Osteoblast (primary cell): ENCODE results near the gene RBM27. TPM values are rescaled to one million over a fixed set of nuclear protein-coding genes. Genes with fewer than 3 reads are reported as not detected.
"Not testable (repeated sequence)": the region's sequence is repeated elsewhere in the genome, so short reads cannot be mapped to it uniquely, and the experiment has no call there.

Source experiments
- DNase-seq: peaks from one replicate; pipeline ENCODE4 v3.0.0; 2011; ENCODE audit warnings: low spot score, mixed read lengths; ENCODE audit not compliant: insufficient read length; ENCODE audit errors: missing footprints
- H2AFZ ChIP-seq: 2 replicates; pipeline ENCODE4 v1.6.0; 2011; ENCODE audit warnings: mild to moderate bottlenecking, low read length
- H3K27ac ChIP-seq: 2 replicates; pipeline ENCODE4 v1.5.1; 2011; ENCODE audit warnings: mild to moderate bottlenecking, low read depth, low read length, moderate library complexity
- H3K27me3 ChIP-seq: 2 replicates; pipeline ENCODE4 v1.6.0; 2012; ENCODE audit warnings: mild to moderate bottlenecking, control low read depth, inconsistent platforms, low read length, moderate library complexity; ENCODE audit not compliant: insufficient read depth
- H3K36me3 ChIP-seq: 2 replicates; pipeline ENCODE4 v1.5.1; 2011; ENCODE audit warnings: mild to moderate bottlenecking, low read length, control low read depth, moderate library complexity; ENCODE audit not compliant: insufficient read depth
- H3K4me1 ChIP-seq: 2 replicates; pipeline ENCODE4 v1.5.1; 2011; ENCODE audit warnings: mild to moderate bottlenecking, low read length, control low read depth, moderate library complexity; ENCODE audit not compliant: insufficient read depth
- H3K4me2 ChIP-seq: 2 replicates; pipeline ENCODE4 v1.6.0; 2011; ENCODE audit warnings: mild to moderate bottlenecking, low read length; ENCODE audit not compliant: insufficient read depth
- H3K4me3 ChIP-seq: fragments of 200-600 bp; sonication (generic); 3 replicates; pipeline ENCODE4 v1.5.1; 2012; ENCODE audit warnings: mild to moderate bottlenecking, low read length, inconsistent platforms; ENCODE audit not compliant: insufficient read depth
- H3K79me2 ChIP-seq: 2 replicates; pipeline ENCODE4 v1.6.0; 2012; ENCODE audit warnings: mild to moderate bottlenecking, low read length, control low read depth, inconsistent platforms; ENCODE audit not compliant: insufficient read depth
- H3K9me3 ChIP-seq: 2 replicates; pipeline ENCODE4 v1.5.1; 2011; ENCODE audit warnings: low read depth, low read length, control low read depth
- H4K20me1 ChIP-seq: 2 replicates; pipeline ENCODE4 v1.6.0; 2012; ENCODE audit warnings: mild to moderate bottlenecking, low read length, control low read depth; ENCODE audit not compliant: insufficient read depth
- total RNA-seq: library from RNA; depleted of rRNA; stranded (reverse); fragments of >200 nt; gene quantifications from 2 replicates; pipeline ENCODE4 v1.2.3, GENCODE V29; 2012
- TF ChIP-seq, protein P1 (sequence below): IDR thresholded peaks from 2 replicates; pipeline ENCODE4 v1.5.1; 2011; ENCODE audit warnings: mild to moderate bottlenecking, low read depth, low read length, moderate library complexity; ENCODE audit errors: extremely low read depth

Gene RBM27
- total RNA-seq, 1 donor = 22.1 TPM

DNA sequence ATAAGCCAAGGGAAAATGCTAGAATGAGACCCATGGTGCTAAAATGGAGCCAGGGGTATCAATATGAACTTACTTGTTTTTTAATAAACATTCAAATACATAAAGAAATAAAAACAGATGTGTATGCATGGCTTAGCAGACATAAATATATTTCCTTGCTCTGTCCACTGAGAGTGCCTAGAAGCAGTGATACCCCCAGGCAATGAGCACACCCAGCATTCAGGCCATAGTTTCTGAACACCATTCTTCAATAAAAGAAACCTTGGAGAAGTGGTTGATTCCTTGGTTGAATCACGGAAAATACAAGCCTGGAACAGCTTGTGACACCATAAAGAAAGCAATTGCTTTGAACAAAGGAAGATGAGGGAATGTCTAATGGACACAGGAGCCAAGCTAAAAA, 37.5 kb upstream of the RBM27 start:
- Histone ChIP-seq H3K27me3 (no peaks in the 10 kb centered on the region), H3K27ac (no peak overlapping the region), H3K4me1 (no peaks in the 10 kb centered on the region), H3K4me3 (no peak overlapping the region), H2AFZ (no peak overlapping the region), H4K20me1 (no peaks in the 10 kb centered on the region), H3K36me3 (peaks cover 68% of the 10 kb centered on the region), H3K4me2 (no peak overlapping the region), H3K79me2 (peaks cover 2% of the 10 kb centered on the region), H3K9me3 (no peaks in the 10 kb centered on the region)
- DNase-seq = no peak
- TF ChIP-seq, protein P1, sequence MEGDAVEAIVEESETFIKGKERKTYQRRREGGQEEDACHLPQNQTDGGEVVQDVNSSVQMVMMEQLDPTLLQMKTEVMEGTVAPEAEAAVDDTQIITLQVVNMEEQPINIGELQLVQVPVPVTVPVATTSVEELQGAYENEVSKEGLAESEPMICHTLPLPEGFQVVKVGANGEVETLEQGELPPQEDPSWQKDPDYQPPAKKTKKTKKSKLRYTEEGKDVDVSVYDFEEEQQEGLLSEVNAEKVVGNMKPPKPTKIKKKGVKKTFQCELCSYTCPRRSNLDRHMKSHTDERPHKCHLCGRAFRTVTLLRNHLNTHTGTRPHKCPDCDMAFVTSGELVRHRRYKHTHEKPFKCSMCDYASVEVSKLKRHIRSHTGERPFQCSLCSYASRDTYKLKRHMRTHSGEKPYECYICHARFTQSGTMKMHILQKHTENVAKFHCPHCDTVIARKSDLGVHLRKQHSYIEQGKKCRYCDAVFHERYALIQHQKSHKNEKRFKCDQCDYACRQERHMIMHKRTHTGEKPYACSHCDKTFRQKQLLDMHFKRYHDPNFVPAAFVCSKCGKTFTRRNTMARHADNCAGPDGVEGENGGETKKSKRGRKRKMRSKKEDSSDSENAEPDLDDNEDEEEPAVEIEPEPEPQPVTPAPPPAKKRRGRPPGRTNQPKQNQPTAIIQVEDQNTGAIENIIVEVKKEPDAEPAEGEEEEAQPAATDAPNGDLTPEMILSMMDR = no peak

DNA sequence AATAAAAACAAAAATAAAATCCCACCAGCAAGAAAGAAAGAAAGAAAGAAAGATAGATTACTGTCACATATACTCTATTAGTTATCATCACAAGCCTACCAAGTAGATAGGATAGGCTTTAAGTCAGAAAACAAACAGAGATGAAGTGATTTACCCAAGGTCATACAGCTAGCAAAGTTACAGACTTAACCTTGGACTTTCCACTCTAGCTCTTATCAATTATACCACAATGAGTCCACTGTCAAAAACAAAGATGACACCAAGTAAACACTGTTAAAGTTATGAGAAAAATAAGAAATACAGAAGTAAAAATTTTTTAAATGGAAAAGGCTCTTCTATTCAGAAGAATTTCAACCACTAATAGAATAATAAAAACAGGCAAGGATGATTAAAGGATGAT, 34.3 kb upstream of the RBM27 start:
- Histone ChIP-seq H2AFZ (no peak overlapping the region), H3K4me1 (no peaks in the 10 kb centered on the region), H3K36me3 (peaks cover 57% of the 10 kb centered on the region), H3K9me3 (no peaks in the 10 kb centered on the region), H3K79me2 (peaks cover 4% of the 10 kb centered on the region), H3K4me3 (no peak overlapping the region), H3K27ac (no peak overlapping the region), H3K27me3 (no peaks in the 10 kb centered on the region), H4K20me1 (no peaks in the 10 kb centered on the region), H3K4me2 (no peak overlapping the region)
- TF ChIP-seq, protein P1 = no peak
- DNase-seq = no peak

DNA sequence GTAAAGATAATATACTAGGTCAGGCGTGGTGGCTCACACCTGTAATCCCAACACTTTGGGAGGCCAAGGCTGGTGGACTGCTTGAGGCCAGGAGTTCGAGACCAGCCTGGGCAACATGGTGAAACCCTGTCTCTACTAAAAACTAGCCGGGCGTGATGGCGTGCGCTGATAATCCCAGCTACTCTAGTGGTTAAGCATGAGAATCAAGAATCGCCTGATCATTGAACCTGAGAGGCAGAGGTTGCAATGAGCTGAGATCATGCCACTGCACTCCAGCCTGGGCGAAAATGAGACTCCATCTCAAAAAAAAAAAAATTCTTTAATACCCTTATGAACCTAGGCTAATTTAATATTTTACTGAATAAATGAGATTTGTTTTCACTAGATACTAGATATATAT, 30.4 kb upstream of the RBM27 start:
- H3K27ac ChIP-seq, H3K4me2 ChIP-seq, H3K9me3 ChIP-seq, H3K4me3 ChIP-seq, H3K79me2 ChIP-seq, DNase-seq, H3K27me3 ChIP-seq, H3K4me1 ChIP-seq, H2AFZ ChIP-seq, H4K20me1 ChIP-seq: not testable (repeated sequence)
- H3K36me3 ChIP-seq = peaks cover 43% of the 10 kb centered on the region

DNA sequence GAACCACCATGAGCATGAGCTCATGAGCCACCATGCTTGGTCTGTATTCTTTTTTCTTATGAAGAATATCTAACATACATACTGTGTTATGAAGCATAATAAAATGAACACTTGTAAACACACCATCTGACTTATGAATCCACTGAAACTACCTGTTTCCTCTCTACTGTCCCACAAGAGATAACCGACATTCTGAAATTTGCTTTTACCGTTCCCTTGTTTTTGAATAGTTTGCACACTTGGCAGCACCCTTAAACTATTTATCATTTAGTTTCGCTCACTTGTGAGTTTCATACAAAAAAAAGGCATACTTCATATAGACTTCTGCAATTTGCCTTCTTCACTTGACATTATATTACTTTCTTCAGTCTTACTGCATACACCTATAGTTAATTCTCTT, 29.8 kb upstream of the RBM27 start:
- Histone ChIP-seq H3K4me2 (no peak overlapping the region), H2AFZ (no peak overlapping the region), H3K36me3 (peaks cover 41% of the 10 kb centered on the region), H3K4me1 (no peaks in the 10 kb centered on the region), H4K20me1 (no peaks in the 10 kb centered on the region), H3K9me3 (no peaks in the 10 kb centered on the region), H3K79me2 (peaks cover 11% of the 10 kb centered on the region), H3K27me3 (no peaks in the 10 kb centered on the region), H3K4me3 (no peak overlapping the region), H3K27ac (no peak overlapping the region)
- TF ChIP-seq, protein P1 = no peak
- no peak for DNase-seq
